Glutamatergic neuron (in vitro differentiated cells): ENCODE data around the gene SLC37A2. TPM values are rescaled to one million over a fixed set of nuclear protein-coding genes. Genes with fewer than 3 reads are reported as not detected.
"Not testable (repeated sequence)": the region's sequence is repeated elsewhere in the genome, so short reads cannot be mapped to it uniquely, and the experiment has no call there.

Experiments
- DNase-seq: peaks from one replicate; pipeline ENCODE4 v3.0.0; 2022
- H3K27ac Mint-ChIP-seq: one replicate; pipeline ENCODE4 v1.8.0; 2020; ENCODE audit warnings: mild to moderate bottlenecking, mixed read lengths, inconsistent platforms; ENCODE audit not compliant: unreplicated experiment
- H3K27me3 Mint-ChIP-seq: one replicate; pipeline ENCODE4 v1.8.0; 2020; ENCODE audit warnings: mild to moderate bottlenecking, moderate library complexity, mixed read lengths, inconsistent platforms; ENCODE audit not compliant: unreplicated experiment
- H3K36me3 Mint-ChIP-seq: one replicate; pipeline ENCODE4 v1.8.0; 2020; ENCODE audit warnings: mild to moderate bottlenecking, mixed read lengths, inconsistent platforms; ENCODE audit not compliant: unreplicated experiment
- H3K4me1 Mint-ChIP-seq: one replicate; pipeline ENCODE4 v1.8.0; 2020; ENCODE audit warnings: mild to moderate bottlenecking, low read depth, mixed read lengths, inconsistent platforms; ENCODE audit not compliant: unreplicated experiment
- H3K4me3 Mint-ChIP-seq: one replicate; pipeline ENCODE4 v1.8.0; 2020; ENCODE audit warnings: mild to moderate bottlenecking, mixed read lengths, inconsistent platforms; ENCODE audit not compliant: unreplicated experiment
- H3K9me3 Mint-ChIP-seq: one replicate; pipeline ENCODE4 v1.8.0; 2020; ENCODE audit warnings: mild to moderate bottlenecking, moderate library complexity, mixed read lengths, inconsistent platforms; ENCODE audit not compliant: unreplicated experiment
- CTCF ChIP-seq: fragments of 200-600 bp; sonication (generic); IDR thresholded peaks from one replicate; pipeline ENCODE4 v1.5.0; 2021; ENCODE audit not compliant: partially characterized antibody, unreplicated experiment
- long read RNA-seq: library from polyadenylated mRNA; unstranded; transcript quantifications from one replicate; pipeline ENCODE4 v2.0.0, GENCODE V29; 2020; ENCODE audit not compliant: unreplicated experiment
- total RNA-seq: library from RNA; stranded (reverse); fragmentation: NEBNext Ultra II Directional; extraction: Animal tissue kit (Norgen Biotek cat#: 25700); gene quantifications from one replicate; pipeline ENCODE4 v1.2.1, GENCODE V29; 2021; ENCODE audit not compliant: unreplicated experiment

SLC37A2 gene
- total RNA-seq = 0.74 TPM
- long read RNA-seq = 0 reads

- no peaks in the 10 kb centered on the region for H3K36me3 Mint-ChIP-seq
- peaks cover 12% of the 10 kb centered on the region for H3K27me3 Mint-ChIP-seq
- H3K4me1 Mint-ChIP-seq = no peaks in the 10 kb centered on the region
- no peak within 1 kb of the TSS for H3K27ac Mint-ChIP-seq
- peak; percentile 76 for DNase-seq
- TF ChIP-seq CTCF = peak; percentile 11
- H3K4me3 Mint-ChIP-seq = peak within 1 kb of the TSS; percentile 84
- H3K9me3 Mint-ChIP-seq = no peaks in the 10 kb centered on the region
Observed at GRCh38 chr11:125062931-125063428, at the start of gene SLC37A2. Gene SLC37A2, plus strand, starts transcription at chr11:125063305. Its CDS starts 63 bp downstream, at chr11:125063368.

- Mint-ChIP-seq H3K36me3 (peaks cover 11% of the 10 kb centered on the region), H3K9me3 (no peaks in the 10 kb centered on the region), H3K27ac (no peak overlapping the region), H3K27me3 (peaks cover 1% of the 10 kb centered on the region), H3K4me3 (no peak overlapping the region), H3K4me1 (no peaks in the 10 kb centered on the region)
- no peak for DNase-seq
- no peak for TF ChIP-seq CTCF
Observed at GRCh38 chr11:125016413-125016812, 46.7 kb upstream of the SLC37A2 start.

GRCh38 chr11:125020342-125020741 lies 42.8 kb upstream of the SLC37A2 start:
- Mint-ChIP-seq H3K27ac (no peak overlapping the region), H3K27me3 (no peaks in the 10 kb centered on the region), H3K9me3 (no peaks in the 10 kb centered on the region), H3K4me1 (no peaks in the 10 kb centered on the region), H3K4me3 (no peak overlapping the region), H3K36me3 (no peaks in the 10 kb centered on the region)
- DNase-seq = no peak
- TF ChIP-seq CTCF = no peak

- Mint-ChIP-seq H3K27me3 (no peaks in the 10 kb centered on the region), H3K27ac (no peak overlapping the region), H3K4me3 (no peak overlapping the region), H3K9me3 (no peaks in the 10 kb centered on the region), H3K36me3 (no peaks in the 10 kb centered on the region), H3K4me1 (no peaks in the 10 kb centered on the region)
- DNase-seq = no peak
- no peak for TF ChIP-seq CTCF
Observed at GRCh38 chr11:125022551-125022950, 40.6 kb upstream of the SLC37A2 start.

GRCh38 chr11:125025968-125026367 lies 37.1 kb upstream of the SLC37A2 start:
- no peaks in the 10 kb centered on the region for H3K4me1 Mint-ChIP-seq
- H3K9me3 Mint-ChIP-seq = no peaks in the 10 kb centered on the region
- no peak overlapping the region for H3K4me3 Mint-ChIP-seq
- peaks cover 4% of the 10 kb centered on the region for H3K36me3 Mint-ChIP-seq
- no peak overlapping the region for H3K27ac Mint-ChIP-seq
- no peak for TF ChIP-seq CTCF
- DNase-seq = peak; percentile 18
- no peaks in the 10 kb centered on the region for H3K27me3 Mint-ChIP-seq

- not testable (repeated sequence) for H3K27ac Mint-ChIP-seq, H3K4me1 Mint-ChIP-seq, H3K9me3 Mint-ChIP-seq, H3K36me3 Mint-ChIP-seq, H3K27me3 Mint-ChIP-seq, DNase-seq, H3K4me3 Mint-ChIP-seq
Observed at GRCh38 chr11:125029431-125029830, 33.7 kb upstream of the SLC37A2 start.
